ENCODE measurements around the gene ADH1C.
A peak's percentile ranks its signal among the peaks of the same experiment; 100 is the strongest.
"Not testable (repeated sequence)": the region's sequence is repeated elsewhere in the genome, so short reads cannot be mapped to it uniquely, and the experiment has no call there.

The ADH1C gene

GRCh38 chr4:99357948-99358347 lies 5.4 kb upstream of the ADH1C start:
- DNase-seq (ENCODE audit: low read depth in 2 of 2), result no peak

GRCh38 chr4:99356992-99357391 lies 4.4 kb upstream of the ADH1C start:
- no peak for DNase-seq (ENCODE audit: low read depth in 2 of 2)

GRCh38 chr4:99356149-99356548 lies 3.6 kb upstream of the ADH1C start:
- not testable (repeated sequence) for DNase-seq (ENCODE audit: low read depth in 2 of 2)

- no peak for DNase-seq (ENCODE audit: low read depth in 2 of 2)
These were observed 1.1 kb downstream of the ADH1C start for GRCh38 chr4:99351487-99351886.

GRCh38 chr4:99349338-99349737 lies 3.2 kb downstream of the ADH1C start:
- DNase-seq (ENCODE audit: low read depth in 2 of 2), result no peak

GRCh38 chr4:99342624-99343023 lies 9.9 kb downstream of the ADH1C start:
- not testable (repeated sequence) for DNase-seq (ENCODE audit: low read depth in 2 of 2)

- no peak for DNase-seq (ENCODE audit: low read depth in 2 of 2)
These were observed 11.1 kb downstream of the ADH1C start for GRCh38 chr4:99341426-99341825.

GRCh38 chr4:99339172-99339571 lies 13.4 kb downstream of the ADH1C start:
- DNase-seq (ENCODE audit: low read depth in 2 of 2), result no peak

- no peak for DNase-seq (ENCODE audit: low read depth in 2 of 2)
These were observed 16.0 kb downstream of the ADH1C start for GRCh38 chr4:99336553-99336952.

GRCh38 chr4:99334880-99335279 lies 17.7 kb downstream of the ADH1C start:
- no peak for DNase-seq (ENCODE audit: low read depth in 2 of 2)

GRCh38 chr4:99330648-99331047 lies 21.9 kb downstream of the ADH1C start:
- no peak for DNase-seq (ENCODE audit: low read depth in 2 of 2)

GRCh38 chr4:99329876-99330275 lies 22.7 kb downstream of the ADH1C start:
- no peak for DNase-seq (ENCODE audit: low read depth in 2 of 2)

- peak in 1 of 2 experiments; percentile 7 for DNase-seq (ENCODE audit: low read depth in 2 of 2)
These were observed 27.6 kb downstream of the ADH1C start for GRCh38 chr4:99324979-99325378.

GRCh38 chr4:99324361-99324760 lies 28.2 kb downstream of the ADH1C start:
- no peak for DNase-seq (ENCODE audit: low read depth in 2 of 2)

GRCh38 chr4:99323756-99324155 lies 28.8 kb downstream of the ADH1C start:
- no peak for DNase-seq (ENCODE audit: low read depth in 2 of 2)

GRCh38 chr4:99321241-99322191 lies 31.0 kb downstream of the ADH1C start, which contains the start of gene ADH1B:
Gene ADH1B (minus strand): TSS chr4:99321401. CDS start chr4:99321331, 70 bp downstream.
- no peak for DNase-seq (ENCODE audit: low read depth in 2 of 2)

GRCh38 chr4:99317811-99318210 lies 34.7 kb downstream of the ADH1C start:
- DNase-seq (ENCODE audit: low read depth in 2 of 2), result not testable (repeated sequence)

- no peak for DNase-seq (ENCODE audit: low read depth in 2 of 2)
These were observed 35.2 kb downstream of the ADH1C start for GRCh38 chr4:99317354-99317753.

GRCh38 chr4:99315839-99316238 lies 36.7 kb downstream of the ADH1C start:
- no peak for DNase-seq (ENCODE audit: low read depth in 2 of 2)

- no peak for DNase-seq (ENCODE audit: low read depth in 2 of 2)
These were observed 38.3 kb downstream of the ADH1C start for GRCh38 chr4:99314211-99314610.

- no peak for DNase-seq (ENCODE audit: low read depth in 2 of 2)
These were observed 42.2 kb downstream of the ADH1C start for GRCh38 chr4:99310389-99310788.

- no peak for DNase-seq (ENCODE audit: low read depth in 2 of 2)
These were observed 46.7 kb downstream of the ADH1C start for GRCh38 chr4:99305638-99306400.

Data from fibroblast of skin of left quadriceps (primary cell).